MM.1S (cell line): ENCODE results near the gene GRB2.

Source experiments
- CTCF ChIP-seq: fragments of 300-600 bp; sonication (generic); IDR thresholded peaks from 2 replicates; pipeline ENCODE4 v1.5.1; 2016; ENCODE audit warnings: antibody characterized with exemption, low read length, mixed read lengths
- EZH2phosphoT487 ChIP-seq: fragments of 300-600 bp; sonication (generic); IDR thresholded peaks from 2 replicates; pipeline ENCODE4 v1.6.1; 2018; ENCODE audit warnings: antibody characterized with exemption, low read length

GRCh38 chr17:75370286-75370915 is 35.1 kb downstream of the GRB2 start:
- no peak for TF ChIP-seq CTCF
- TF ChIP-seq EZH2phosphoT487, result no peak
